A673 (cell line): ENCODE results near the gene UACA. TPM values are rescaled to one million over a fixed set of nuclear protein-coding genes. Genes with fewer than 3 reads are reported as not detected.

Experiments
- BruUV-seq: library from RNA; stranded (reverse); fragments of 400-500 nt; replicated peaks from 2 replicates; lab custom pipeline; 2021; lab: Mats Ljungman, UMichigan
- CTCF ChIA-PET: fragments of 300-600 bp; sonication (Branson Sonifier 250); formaldehyde crosslinking; loops from one replicate; lab custom pipeline; 2022; ENCODE audit warnings: antibody characterized with exemption; lab: Charles Lee
- POLR2A ChIA-PET: fragments of 300-600 bp; sonication (Branson Sonifier 250); formaldehyde crosslinking; loops from one replicate; lab custom pipeline; 2022; ENCODE audit warnings: antibody characterized with exemption; ENCODE audit not compliant: low non-redundant PET; lab: Charles Lee
- DNase-seq: peaks from one replicate; pipeline ENCODE4 v3.0.0-alpha.2; 2015; ENCODE audit warnings: low spot score
- H3K27ac ChIP-seq: fragments of 200-600 bp; sonication (generic); 2 replicates; pipeline ENCODE4 v1.5.1; 2016; ENCODE audit warnings: mixed run types, low read depth, mild to moderate bottlenecking, mixed read lengths, antibody characterized with exemption, low read length; ENCODE audit not compliant: poor library complexity, severe bottlenecking
- H3K27me3 ChIP-seq: fragments of 200-600 bp; sonication (generic); replicated peaks from 2 replicates; pipeline ENCODE4 v1.6.1; 2017; ENCODE audit warnings: mixed run types, low read depth, mild to moderate bottlenecking, mixed read lengths, antibody characterized with exemption, low read length; ENCODE audit not compliant: insufficient read depth, poor library complexity
- H3K36me3 ChIP-seq: fragments of 200-600 bp; sonication (generic); 2 replicates; pipeline ENCODE4 v1.6.1; 2016; ENCODE audit warnings: mixed run types, mild to moderate bottlenecking, mixed read lengths, antibody characterized with exemption, low read length; ENCODE audit not compliant: insufficient read depth, poor library complexity, severe bottlenecking
- H3K4me1 ChIP-seq: fragments of 200-600 bp; sonication (generic); 2 replicates; pipeline ENCODE4 v1.6.1; 2017; ENCODE audit warnings: mixed run types, mild to moderate bottlenecking, mixed read lengths, antibody characterized with exemption, low read length; ENCODE audit not compliant: insufficient read depth, poor library complexity, severe bottlenecking
- H3K4me3 ChIP-seq: fragments of 200-600 bp; sonication (generic); 2 replicates; pipeline ENCODE4 v1.5.1; 2016; ENCODE audit warnings: low read depth, mixed run types, mild to moderate bottlenecking, mixed read lengths, low read length; ENCODE audit not compliant: poor library complexity, severe bottlenecking
- H3K9me3 ChIP-seq: fragments of 200-600 bp; sonication (generic); 2 replicates; pipeline ENCODE4 v1.6.1; 2016; ENCODE audit warnings: mixed run types, low read depth, mild to moderate bottlenecking, mixed read lengths, antibody characterized with exemption, low read length; ENCODE audit not compliant: poor library complexity, severe bottlenecking
- EZH2 ChIP-seq: fragments of 200-600 bp; sonication (generic); IDR thresholded peaks from 2 replicates; pipeline ENCODE4 v1.6.1; 2017; ENCODE audit warnings: borderline replicate concordance, low read depth, mild to moderate bottlenecking, mixed read lengths, antibody characterized with exemption, low read length; ENCODE audit not compliant: poor library complexity, severe bottlenecking
- intact Hi-C: fragments of 100-400 bp; cut with micrococcal nuclease; formaldehyde crosslinking; loops from one replicate; pipeline ENCODE4 v1.10.0; 2022; ENCODE audit not compliant: unreplicated experiment
- total RNA-seq: library from RNA; stranded (reverse); gene quantifications from 2 replicates; pipeline ENCODE4 v1.2.3, GENCODE V29; 2021
- TF ChIP-seq, protein P1 (sequence below): fragments of 300-800, 200-600 bp; sonication (generic); conservative IDR thresholded peaks from 2 replicates; pipeline ENCODE4 v1.5.1; 2017; ENCODE audit warnings: low read depth, mild to moderate bottlenecking, antibody characterized with exemption, low read length, moderate library complexity, mixed read lengths

UACA gene
- total RNA-seq, 1 experiment from 2014 or later: 26.9 TPM

DNA sequence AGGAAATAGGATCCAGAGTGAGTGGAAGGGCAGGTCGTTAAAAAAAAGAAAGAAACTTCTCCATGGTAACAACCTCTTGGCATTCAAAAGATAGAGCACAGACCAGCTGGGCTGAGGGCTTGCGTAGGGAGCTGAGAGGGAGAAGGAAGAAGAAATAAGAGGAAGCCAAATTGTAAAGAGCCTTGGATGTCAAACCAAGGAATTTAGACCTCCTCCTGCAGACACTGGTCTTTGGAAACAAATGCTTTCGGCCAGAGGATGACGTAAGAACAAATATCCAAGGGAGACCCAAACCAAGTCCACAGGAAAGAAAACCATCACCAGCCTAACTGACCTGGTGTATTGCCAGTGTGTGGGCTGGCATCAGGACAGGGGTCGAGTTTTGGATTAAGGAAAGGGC lies 155.2 kb downstream of the UACA start:
- no TSS peak for BruUV-seq
- Histone ChIP-seq H3K4me3 (no peak overlapping the region), H3K36me3 (no peaks in the 10 kb centered on the region), H3K27me3 (no peaks in the 10 kb centered on the region), H3K4me1 (peaks cover 17% of the 10 kb centered on the region), H3K27ac (no peak overlapping the region), H3K9me3 (no peaks in the 10 kb centered on the region)
- DNase-seq: no peak
- TF ChIP-seq EZH2: no peak
- TF ChIP-seq, protein P1, sequence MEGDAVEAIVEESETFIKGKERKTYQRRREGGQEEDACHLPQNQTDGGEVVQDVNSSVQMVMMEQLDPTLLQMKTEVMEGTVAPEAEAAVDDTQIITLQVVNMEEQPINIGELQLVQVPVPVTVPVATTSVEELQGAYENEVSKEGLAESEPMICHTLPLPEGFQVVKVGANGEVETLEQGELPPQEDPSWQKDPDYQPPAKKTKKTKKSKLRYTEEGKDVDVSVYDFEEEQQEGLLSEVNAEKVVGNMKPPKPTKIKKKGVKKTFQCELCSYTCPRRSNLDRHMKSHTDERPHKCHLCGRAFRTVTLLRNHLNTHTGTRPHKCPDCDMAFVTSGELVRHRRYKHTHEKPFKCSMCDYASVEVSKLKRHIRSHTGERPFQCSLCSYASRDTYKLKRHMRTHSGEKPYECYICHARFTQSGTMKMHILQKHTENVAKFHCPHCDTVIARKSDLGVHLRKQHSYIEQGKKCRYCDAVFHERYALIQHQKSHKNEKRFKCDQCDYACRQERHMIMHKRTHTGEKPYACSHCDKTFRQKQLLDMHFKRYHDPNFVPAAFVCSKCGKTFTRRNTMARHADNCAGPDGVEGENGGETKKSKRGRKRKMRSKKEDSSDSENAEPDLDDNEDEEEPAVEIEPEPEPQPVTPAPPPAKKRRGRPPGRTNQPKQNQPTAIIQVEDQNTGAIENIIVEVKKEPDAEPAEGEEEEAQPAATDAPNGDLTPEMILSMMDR: no peak
- ChIA-PET POLR2A (no interaction called here), CTCF (no interaction called here)
- intact Hi-C loops: no loop called here

DNA sequence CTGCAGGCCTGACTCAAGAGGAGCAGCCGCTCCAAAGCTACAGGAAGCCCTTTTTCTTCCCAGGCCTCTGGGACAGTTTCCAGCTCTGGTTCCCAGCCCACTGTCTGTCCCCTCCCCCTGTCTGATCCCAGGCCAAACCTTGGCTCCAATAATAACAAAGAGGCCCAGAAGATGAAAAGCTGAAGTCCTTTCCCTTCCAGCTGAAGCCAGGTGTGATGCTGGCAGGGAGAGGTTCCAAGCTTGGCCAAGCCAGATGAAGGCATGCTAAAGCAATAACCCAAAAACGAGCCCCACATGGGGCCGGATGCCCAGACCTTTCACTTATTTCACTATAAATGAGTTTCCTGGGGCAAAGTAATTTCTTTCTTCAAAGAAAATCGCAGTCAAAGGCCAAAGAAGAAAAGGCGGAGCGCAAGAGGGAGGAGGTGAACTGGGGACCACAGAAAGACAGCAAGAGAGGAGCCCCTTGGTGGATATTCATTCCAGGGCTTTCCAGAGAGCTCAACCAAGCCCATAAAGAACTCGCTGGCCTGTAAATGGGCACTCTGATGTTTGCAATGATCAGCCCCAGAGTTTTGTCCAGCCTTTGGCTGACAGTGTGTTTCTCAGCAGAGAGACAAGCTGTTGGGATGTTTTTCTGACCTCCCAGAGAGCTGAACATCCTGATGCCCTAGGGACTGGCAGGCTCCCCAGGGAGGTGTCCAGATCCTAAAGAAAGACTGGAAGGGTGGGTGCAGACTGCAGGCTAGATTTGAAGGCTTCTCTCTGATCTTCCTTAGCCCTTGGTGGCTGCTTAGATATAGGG lies 157.6 kb downstream of the UACA start:
- H3K36me3 ChIP-seq: no peaks in the 10 kb centered on the region
- TF ChIP-seq, protein P1: no peak
- TF ChIP-seq EZH2: no peak
- no peak overlapping the region for H3K27ac ChIP-seq
- H3K4me3 ChIP-seq: no peak overlapping the region
- BruUV-seq: no TSS peak
- intact Hi-C loops: no loop called here
- ChIA-PET POLR2A (interaction anchor here (0.8 kb wide), 1 partner anchor 262 kb away, joined by 3 read pairs; no protein-coding TSS in a partner anchor), CTCF (no interaction called here)
- H3K4me1 ChIP-seq: peaks cover 17% of the 10 kb centered on the region
- H3K9me3 ChIP-seq: no peaks in the 10 kb centered on the region
- peak; percentile 38 for DNase-seq
- no peaks in the 10 kb centered on the region for H3K27me3 ChIP-seq

DNA sequence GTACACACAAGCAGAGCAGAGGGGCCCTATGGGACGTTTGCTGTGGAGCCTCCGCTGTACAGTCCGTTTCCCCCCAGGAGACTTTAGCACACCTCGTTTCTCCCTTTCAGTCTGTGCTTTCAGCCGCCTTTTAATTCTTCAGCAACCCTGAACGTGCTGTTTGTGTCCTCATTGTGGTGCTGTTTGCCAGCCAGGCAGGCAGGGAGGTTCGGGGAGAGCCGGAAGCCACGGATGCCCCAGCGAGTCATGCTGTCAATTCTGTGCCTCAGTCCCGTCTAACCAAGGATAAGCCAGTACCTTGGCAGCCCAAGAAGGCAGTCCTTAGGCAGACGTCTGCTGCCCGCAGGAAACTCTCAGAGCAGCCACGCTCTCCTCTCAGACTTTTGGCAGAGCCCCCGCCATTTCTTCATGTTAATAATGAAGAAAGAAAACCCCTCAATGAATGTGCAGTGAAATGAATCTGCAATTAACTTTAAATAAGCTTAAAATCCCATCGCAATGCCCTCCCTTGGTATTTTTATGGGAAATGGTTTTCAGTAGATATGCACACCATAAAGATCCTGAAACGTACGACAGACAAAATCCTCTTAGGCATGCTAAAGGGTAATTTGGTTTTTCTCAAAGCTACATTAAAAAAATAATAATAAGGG lies 158.6 kb downstream of the UACA start:
- TF ChIP-seq EZH2: no peak
- TF ChIP-seq, protein P1: peak; percentile 43
- H3K27me3 ChIP-seq: no peaks in the 10 kb centered on the region
- intact Hi-C loops: no loop called here
- CTCF ChIA-PET: no interaction called here
- H3K4me1 ChIP-seq: peaks cover 17% of the 10 kb centered on the region
- POLR2A ChIA-PET: no interaction called here
- H3K36me3 ChIP-seq: no peaks in the 10 kb centered on the region
- peaks cover 5% of the 10 kb centered on the region for H3K9me3 ChIP-seq
- BruUV-seq: no TSS peak
- H3K4me3 ChIP-seq: no peak overlapping the region
- no peak overlapping the region for H3K27ac ChIP-seq
- peak; percentile 55 for DNase-seq

Other genes starting within 250 kb of the UACA start
- gene LARP6, start 90.6 kb upstream of the UACA start, total RNA-seq: 53.6 and 57.8 TPM in 2 replicates
- gene THAP10, start 128.9 kb upstream of the UACA start, total RNA-seq: 6.2 and 6.6 TPM in 2 replicates
- 9.2 and 10.9 TPM in 2 replicates for gene LRRC49, start 129.3 kb upstream of the UACA start, total RNA-seq